NCI-H146 (cell line): Measurements from ENCODE around the gene STX19.

Source experiments
- DNase-seq: peaks from one replicate; lab custom pipeline; 2025; lab: John Stamatoyannopoulos, UW

Gene STX19

DNA sequence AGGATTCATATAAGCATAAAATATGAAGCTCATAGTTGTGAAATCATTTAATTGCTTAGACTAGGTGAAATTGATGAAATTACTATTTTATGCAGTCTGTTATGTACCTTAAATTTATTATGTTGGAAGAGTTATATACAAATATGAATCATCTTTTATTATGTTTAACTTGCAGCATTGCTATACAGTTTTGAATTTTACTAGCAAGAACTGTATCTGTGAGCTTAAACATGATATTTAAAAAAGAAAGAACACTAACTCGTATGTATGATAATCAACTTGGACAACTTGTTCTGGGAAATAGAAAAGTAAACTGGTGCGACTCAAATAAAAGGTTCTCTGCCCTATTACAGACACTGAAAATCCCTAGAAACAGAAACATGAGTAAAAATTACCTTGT lies 1.8 kb downstream of the STX19 start:
- DNase-seq = no peak

DNA sequence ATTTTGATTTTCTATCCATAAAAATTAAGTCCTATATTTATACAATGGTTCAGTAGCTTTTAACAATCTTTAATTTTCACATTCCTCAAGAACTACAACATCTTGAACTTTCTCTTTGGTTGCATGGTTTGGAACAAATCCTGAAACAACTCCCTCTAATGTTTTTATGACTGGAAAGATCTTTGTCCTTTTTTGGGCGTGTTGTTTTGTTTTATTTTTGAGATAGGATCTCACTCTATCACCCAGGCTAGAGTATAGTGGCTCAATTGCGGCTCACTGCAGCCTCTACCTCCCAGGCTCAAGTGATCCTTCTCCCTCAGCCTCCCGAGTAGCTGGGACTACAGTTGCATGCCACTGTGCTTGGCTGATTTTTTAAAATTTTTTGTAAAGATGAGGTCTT lies 4.0 kb downstream of the STX19 start:
- no peak for DNase-seq

DNA sequence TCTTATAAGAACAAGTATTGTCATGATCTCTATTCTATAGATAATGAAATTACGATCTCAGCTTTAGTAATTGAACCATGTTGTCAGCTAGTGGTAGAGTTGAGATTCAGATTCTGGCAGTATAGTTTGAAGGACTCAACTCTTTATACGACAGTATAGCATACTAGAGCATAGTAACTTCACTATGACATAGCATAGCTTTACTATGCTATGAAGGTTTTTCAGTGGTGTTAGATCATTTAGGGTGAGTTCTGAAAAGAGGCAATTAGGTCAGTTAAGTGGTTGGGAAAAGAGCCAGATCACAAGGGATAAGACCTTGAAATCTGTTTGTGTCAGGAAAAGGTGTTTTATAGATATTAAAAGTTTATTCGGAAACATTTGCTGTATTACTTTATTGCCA lies 8.1 kb downstream of the STX19 start:
- DNase-seq = no peak

DNA sequence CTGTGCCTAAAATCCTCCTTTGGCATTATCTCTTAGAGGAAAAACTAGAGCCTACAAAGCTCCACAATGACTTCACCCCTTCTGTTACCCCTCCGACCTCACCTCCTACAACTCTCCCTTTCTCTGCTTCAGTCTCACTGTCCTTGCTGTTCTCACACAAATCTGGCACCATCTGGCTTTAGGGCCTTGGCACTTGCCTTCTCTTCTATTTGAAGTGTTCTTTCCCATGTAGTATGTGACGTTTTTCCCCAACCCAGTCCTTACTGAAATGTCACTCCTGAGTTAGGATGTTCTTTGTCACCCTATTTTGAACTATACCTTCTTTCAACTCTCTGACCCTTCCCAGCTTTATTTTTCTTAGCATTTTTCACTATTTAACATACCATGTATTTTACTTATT lies 8.7 kb downstream of the STX19 start:
- no peak for DNase-seq

DNA sequence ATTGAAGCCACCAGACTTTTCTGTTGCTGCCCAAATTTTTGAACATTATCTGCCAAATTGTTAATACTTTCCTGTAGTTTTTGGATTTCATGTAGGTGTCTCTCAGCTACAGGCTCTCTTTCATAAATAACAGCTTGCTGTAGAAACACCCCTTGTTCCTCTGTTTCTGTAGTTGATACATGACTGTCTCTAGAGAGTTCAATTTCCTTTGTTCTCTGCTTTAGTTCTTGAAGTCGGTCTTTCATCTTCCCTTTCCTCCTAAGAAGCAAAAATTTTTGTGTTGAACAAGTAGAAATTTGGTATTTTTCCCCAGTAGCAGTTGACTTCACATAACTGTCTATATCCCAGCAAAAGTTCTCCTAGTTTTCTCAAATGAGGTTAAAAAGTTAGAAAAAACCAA lies 13.4 kb downstream of the STX19 start:
- DNase-seq = no peak

DNA sequence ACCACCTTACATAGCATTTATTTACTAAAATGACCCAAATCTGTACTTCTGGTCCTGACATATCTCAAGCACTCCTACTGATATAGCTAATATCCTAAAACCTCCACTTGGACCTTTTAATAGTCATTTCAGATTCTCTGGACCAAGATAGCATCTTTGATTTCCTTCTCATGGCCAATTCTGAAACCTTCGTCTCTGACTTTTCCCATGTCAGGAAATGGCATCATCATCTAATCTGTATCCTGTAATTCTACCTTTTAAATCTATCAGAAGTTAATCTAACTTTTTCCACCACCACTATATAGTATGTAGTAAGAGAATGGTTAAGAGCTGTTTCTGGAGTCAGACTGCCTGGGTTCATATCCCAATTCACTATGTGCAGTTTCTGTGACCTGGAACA lies 16.2 kb downstream of the STX19 start:
- no peak for DNase-seq

DNA sequence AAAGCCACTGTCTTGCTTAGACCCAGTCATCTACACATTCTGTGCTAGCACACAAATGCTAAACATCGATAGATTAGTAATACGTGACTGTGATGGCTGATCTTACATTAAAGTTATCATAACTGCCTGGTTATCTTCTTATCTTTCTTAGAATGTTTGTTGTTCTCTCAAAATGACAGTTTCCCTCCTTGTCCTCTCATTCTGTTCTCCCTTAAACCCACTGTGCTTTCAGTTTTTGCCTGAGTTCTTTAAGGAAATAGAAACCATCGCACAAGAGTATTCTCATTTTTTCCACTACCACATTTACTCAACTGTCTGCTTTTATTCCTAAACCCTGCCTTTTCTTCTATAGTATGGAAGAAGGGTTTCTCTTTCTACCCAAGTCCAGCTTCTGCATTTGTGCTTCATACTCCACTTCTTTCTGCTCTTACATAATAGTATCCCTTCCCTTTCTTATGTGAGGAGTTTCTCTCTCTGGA lies 17.1 kb downstream of the STX19 start:
- no peak for DNase-seq

DNA sequence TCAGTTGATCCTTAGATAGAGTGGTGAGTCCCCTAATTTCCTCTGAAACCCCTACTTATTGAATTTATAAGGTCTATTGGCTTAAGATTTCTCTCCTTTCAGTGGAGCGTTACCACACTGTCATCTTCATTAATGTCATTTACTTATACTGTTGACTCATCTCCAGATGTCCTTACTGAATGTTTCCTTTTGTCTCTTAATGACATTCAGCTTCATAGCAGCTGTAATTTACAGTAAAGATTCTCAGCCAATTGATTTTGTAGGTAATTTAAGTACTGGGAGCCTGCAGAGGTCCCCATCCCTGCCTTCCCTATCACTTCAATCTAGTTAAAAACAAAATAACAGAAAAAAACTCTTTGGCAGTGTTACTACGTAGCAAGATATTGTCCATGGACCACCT lies 18.8 kb downstream of the STX19 start:
- peak; percentile 83 for DNase-seq

DNA sequence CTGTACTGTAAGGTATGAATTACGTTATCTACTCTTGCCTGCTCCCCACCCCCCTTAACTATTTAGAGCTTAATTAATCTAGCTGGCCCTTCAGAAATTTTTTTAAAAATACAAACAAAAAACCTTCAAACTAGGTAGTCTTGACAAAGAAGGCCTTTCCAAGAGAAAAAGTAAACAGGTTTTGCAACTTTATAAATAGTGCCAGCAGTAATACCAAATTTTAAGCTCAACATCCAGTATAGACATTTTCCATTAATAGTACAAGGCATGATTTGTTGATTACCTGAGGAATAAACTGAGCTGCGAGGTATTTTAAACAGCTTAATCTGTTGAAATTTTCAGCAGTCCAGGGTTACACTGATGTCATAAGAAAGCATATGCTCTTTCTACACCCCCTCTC lies 20.1 kb downstream of the STX19 start:
- no peak for DNase-seq

DNA sequence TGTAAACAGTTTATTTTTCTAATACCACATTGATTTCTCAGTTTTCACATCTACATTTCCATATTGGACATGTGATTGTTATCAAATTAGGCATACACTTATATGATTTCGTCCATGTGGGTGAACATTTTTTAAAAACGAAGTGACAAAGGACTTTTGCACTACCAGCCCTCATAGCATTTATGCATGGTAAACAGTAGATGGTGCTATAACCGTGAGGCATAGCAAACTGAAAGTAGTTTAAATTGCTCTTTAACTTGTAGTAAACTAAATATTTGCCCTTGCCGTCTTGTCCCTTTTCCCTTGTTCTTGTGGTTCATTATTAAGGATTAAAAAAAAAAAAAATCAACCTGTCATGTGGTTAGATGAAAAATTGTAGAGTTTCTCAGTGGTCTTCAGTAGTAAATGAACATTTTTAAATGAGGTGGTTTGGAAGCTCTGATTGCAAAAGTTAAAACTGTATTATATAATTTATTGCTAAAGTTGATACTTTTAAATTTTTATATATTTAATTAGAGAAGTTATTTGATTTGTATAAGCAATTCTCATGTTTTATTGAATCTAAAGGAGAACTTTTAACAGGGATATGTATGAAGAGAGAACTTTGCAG lies 24.0 kb downstream of the STX19 start:
- DNase-seq = peak; percentile 62

DNA sequence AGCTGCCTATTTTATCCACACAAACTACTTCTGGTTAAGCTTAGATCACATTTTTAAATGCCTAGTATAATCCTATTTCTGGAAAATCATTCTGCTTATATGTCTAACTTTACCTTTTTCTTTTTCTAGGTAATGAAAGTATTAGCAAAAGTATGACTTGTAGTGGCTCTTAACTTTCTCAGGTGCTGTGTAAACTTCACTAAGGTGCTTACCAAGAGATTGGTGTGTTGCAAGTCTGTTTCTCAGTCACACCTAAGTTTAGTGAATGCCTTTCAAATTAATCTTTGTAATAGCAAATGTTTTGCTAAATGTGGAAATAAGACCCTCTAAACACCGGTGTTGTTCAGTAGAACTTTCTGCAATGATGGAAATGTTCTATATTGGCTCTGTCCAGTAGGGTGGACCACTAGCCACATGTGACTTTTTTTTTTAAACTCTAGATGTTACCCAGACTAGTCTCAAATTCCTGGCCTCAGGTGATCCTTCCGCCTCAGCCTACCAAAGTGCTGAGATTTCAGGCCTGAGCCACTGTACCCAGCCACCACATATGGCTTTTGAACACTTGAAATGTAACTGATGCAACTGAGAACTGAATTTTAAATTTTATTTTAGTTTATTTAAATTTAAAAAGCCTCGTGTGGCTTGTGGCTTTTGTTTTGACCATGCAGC lies 26.4 kb downstream of the STX19 start:
- no peak for DNase-seq

DNA sequence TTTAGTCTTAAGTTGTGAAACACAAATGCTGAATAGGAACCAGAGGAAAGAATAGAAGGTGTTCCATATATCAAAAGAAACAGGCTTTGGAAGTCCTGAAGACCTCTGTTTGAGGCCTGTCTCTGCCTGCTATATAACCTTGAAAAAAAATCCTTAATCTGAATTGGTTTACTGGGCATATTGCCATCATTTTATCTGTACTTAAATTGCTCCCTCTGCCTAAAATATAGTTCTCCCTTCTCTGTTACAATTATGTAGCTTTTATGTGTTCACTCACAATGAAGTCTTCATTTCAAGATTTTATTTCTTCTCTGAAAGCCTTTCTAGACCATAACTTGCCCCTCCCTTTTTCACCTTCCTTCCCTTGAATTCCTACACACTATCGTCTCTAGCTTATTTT lies 27.2 kb downstream of the STX19 start:
- no peak for DNase-seq

DNA sequence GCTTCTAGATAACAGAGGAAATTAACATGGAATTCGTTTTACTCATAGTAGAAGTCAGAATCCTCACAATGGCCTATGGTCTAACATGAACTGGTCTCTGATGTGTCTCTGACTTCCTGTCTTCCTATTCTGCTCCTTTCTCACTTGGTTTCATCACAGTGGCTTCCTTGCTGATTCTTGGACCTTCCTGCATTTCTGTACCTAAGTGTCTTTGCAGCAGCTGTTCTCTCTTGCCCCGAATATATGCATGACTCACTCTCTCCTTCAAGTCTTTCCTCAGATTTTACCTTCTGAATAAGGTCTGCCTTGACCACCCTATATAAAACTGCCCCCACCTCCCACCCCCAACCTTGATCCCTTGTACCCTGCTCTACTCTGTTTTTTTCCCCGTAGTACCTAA lies 34.3 kb downstream of the STX19 start:
- no peak for DNase-seq

DNA sequence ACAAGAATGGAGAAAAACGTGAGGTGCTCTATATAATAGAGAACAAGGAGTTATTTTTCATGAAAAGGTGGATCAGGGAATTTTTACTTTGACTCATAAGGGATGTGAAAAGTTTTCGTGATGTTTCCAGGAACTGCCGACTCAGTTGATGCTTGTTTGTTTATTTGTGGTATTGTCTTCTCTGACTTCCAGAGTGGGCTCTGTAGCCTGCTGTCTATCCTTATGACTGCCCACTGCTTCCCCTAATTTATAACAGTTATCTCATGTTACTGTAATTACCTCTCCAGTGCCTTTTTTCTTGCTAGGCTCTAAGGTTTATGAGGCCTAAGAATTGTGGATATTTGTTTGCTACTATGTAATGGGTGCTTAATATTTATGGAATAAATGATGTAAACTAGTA lies 36.2 kb downstream of the STX19 start:
- DNase-seq = no peak

DNA sequence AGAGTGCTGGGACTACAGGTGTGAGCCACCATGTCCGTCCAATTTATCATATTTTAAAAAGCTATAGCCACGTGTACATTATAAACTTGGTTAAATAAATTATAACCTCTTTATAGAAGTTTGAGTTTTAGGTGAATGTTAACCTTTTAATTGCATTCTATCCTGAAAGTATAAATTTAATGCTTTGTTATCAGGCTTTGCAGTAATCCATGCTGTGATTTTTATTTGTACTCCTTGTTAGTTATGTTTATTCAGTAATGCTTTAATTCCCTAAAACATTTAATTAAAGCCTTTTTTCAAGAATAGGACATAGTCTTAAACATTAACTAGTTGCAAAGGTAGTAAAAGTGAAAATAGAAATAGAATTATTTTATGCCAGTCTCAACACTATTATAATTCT lies 36.8 kb downstream of the STX19 start:
- no peak for DNase-seq

DNA sequence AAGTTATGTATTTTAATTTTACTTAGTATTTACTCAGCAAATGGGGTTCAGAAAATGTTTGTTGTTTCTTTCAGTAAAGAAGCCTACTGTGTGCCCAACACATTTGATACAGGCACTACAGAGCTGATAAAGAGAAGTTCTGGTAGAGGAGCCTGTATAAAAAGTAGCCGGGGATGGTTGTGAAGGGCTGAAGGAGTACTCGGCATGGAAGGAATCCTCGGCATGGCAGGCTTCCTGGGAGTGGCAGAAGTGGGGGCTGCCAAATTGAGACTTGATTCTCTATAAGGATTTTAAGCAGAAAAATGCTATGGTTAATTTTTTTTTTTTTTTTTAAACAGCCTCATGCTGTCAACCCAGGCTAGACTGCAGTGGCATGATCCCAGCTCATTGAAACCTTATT lies 39.2 kb downstream of the STX19 start:
- no peak for DNase-seq

DNA sequence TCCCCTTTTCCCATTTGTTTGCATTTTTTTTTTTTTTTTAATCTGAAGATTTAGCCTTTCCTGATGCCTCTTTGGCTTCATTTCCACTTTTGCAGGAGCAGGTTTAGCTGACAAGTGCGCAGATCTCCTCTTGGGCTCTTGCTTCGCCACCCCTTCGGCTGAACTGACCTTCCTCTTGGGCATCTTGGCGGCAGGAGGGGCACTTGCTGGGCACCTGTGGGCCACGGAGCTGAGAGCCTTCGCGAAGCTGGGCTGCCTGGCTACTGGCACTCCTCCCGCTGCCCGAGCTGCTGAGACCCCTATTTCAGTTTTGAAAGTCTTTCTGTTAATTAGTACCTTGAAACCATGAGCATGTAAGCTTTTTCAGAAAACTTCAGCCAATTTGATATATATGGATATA lies 39.6 kb downstream of the STX19 start:
- DNase-seq = no peak

DNA sequence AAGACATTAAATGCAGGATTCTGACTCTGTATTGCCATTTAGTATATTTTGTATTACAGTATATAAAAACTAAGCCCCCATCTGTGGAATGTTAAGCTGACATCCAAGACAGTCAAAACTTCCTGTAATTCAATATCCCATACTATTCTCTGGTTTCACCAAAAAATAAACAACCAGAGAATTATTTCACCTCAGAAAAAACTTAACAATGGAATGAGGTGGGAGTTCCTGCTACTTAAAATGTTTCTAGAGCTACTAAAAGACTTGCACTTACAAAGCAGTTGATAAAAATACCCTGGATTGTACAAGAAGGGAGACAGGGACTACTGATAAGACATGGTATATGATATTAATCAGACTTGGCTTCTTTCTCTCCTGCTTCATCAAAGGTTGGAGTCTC lies 40.1 kb downstream of the STX19 start:
- no peak for DNase-seq

DNA sequence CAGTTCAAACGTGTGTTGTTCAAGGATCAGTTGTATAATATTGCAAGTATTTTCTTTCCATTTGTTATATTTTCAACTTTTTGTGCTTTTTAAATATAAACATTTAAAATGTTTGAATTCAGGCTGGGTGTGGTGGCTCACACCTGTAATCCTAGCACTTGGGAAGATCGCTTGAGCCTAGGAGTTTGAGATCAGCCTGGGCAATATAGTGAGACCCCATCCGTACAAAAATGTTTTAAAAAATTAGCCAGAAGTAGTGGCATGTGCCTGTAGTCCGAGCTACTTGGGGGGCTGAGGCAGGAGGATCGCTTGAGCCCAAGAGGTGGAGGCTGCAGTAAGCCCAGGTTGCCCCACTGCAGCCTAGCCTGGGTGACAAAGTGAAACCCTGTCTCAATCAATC lies 43.8 kb downstream of the STX19 start:
- DNase-seq = no peak

DNA sequence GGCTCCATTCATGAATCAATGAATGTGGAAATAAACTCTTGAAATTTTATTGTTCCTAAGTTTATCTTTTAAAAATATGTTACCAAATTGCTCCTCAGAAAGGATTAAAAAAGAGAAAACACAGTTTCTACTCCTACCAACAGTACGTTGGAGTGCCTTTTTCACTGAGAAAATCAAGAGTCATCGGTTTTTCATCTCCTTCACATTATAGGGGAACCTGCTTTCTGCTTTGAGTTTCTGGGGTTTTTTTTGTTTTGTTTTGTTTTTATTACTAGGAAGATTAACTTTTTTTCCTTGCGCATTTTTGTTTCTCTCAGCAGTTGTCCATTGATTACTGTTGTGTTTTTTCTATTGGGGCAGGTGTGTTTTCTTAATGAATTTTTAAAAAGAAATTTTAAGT lies 45.0 kb downstream of the STX19 start:
- DNase-seq = no peak

DNA sequence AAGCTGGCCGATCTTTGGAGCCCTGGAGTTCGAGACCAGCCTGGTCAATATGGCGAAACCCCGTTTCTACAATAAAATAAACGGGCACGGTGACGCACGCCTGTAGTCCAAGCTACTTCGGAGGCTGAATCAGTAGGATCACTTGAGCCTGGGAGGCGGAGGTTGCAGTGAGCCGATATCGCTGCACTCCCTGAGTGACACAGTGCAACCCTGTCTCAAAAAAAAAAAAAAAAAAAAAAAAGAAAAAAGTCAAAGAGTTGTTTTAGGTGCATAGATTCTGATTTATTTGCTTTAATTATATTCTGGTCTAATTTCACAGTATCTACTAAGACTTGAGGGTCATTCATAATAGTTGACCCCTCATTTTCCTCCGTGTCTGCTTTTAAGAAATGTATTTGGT lies 46.7 kb downstream of the STX19 start:
- DNase-seq = no peak

DNA sequence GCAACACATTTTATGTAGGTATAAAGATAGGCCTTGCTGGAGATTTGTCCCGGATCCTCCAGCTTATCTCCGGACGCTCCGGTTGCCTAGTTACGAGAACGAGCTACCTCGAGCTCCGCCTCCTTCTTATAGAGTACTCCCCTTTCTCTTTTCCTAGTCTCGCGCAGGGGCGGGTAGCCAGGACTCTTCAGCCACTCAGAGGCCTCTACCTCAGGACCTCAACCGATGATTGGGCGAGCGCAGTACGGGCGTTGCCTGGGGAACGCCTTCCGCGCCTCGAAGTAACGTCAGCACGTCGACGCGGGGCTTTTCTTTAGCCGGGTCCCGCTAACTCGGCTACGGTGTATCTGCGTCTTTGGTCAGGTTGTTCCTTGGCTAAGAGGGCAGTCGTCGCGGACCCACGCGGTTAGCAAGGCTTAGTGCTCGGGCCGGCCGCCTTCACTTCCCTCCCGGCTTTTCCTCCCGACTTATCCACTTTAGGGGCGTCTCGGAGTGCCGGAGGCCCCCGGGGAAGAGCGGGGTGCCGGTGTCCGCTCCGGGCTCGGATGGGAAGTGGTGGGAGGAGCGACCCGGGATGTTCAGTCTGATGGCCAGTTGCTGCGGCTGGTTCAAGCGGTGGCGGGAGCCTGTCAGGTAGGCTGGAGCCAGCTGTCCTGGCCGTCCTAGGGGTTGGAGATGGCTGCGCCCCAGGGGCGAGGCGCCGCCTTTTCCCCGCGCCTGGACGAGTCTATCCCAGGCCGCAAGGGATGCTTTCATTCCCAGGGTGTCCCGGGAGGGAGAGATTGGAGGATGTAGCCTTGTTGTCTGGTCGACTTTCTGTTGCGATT lies 48.3 kb downstream of the STX19 start, which contains the start of gene ARL13B:
Gene ARL13B (plus strand): TSS at position 306 of the 827 bp plus-strand sequence. CDS start 269 bp downstream, at position 575.
- peak; percentile 98 for DNase-seq
